GM20000 (cell line): ENCODE results near the gene FBN2.

Experiments used
- DNase-seq: peaks from one replicate; pipeline ENCODE4 v3.0.0; 2012; ENCODE audit warnings: low spot score
- TF ChIP-seq, protein P1 (sequence below): IDR thresholded peaks from 2 replicates; pipeline ENCODE4 v1.5.1; 2012; ENCODE audit warnings: mild to moderate bottlenecking, control low read depth; ENCODE audit errors: extremely low read depth, missing control alignments

Gene FBN2

GRCh38 chr5:128494516-128494915, 43.5 kb downstream of the FBN2 start:
- no peak for DNase-seq
- TF ChIP-seq, protein P1, sequence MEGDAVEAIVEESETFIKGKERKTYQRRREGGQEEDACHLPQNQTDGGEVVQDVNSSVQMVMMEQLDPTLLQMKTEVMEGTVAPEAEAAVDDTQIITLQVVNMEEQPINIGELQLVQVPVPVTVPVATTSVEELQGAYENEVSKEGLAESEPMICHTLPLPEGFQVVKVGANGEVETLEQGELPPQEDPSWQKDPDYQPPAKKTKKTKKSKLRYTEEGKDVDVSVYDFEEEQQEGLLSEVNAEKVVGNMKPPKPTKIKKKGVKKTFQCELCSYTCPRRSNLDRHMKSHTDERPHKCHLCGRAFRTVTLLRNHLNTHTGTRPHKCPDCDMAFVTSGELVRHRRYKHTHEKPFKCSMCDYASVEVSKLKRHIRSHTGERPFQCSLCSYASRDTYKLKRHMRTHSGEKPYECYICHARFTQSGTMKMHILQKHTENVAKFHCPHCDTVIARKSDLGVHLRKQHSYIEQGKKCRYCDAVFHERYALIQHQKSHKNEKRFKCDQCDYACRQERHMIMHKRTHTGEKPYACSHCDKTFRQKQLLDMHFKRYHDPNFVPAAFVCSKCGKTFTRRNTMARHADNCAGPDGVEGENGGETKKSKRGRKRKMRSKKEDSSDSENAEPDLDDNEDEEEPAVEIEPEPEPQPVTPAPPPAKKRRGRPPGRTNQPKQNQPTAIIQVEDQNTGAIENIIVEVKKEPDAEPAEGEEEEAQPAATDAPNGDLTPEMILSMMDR = no peak

DNA sequence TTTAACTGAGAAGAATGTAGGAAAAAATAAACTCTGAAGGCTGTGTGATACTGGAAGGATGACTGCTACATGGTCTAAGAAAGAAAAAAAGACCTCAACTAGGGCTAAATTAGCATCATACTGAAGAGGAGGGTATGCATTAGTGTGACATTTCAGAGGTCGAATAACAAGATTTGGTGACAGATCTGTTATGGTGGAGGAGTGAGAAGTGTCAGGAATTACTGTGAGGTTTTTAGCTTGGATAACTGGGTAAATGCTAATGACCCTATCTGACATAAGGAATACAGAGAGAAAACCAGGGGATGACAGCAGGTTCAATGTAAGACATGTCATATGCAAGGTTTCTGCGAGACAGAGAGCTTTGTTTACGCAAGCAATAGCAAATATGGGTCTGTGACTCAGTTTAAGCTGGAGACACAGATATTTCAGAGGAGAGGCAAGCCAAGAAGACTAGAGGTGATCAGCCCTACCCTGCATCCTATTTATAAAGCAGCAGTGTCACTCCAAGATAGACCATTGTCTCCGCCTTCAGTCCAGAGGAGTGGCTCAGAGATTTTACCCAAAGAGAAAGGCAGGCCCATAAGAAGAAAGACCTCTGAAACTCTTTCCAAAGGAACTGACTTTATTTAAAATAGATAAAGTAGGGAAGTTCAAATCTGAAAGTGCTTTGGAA, 44.3 kb downstream of the FBN2 start:
- DNase-seq = no peak
- TF ChIP-seq, protein P1 = no peak

DNA sequence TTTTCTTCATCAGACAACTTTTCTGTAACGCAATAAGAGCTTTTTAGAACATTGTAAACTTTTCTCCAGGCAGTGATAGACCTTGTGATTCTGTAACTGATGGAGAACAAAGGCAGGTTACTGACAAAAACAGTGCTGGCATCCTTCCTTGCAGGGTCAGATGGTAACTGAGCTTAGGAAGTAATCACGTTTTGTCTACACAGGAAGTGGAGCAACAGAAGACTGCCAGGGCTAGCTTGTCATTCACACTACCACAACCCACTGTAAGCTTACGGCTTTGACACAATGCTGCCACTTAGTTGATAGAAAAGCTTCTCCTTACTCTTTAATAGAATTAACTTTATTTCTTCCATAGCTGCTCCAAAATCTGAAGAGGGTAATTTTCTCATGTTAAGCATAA, 46.8 kb downstream of the FBN2 start:
- DNase-seq = no peak
- TF ChIP-seq, protein P1 = no peak

GRCh38 chr5:128490761-128491160, 47.3 kb downstream of the FBN2 start:
- DNase-seq = no peak

DNA sequence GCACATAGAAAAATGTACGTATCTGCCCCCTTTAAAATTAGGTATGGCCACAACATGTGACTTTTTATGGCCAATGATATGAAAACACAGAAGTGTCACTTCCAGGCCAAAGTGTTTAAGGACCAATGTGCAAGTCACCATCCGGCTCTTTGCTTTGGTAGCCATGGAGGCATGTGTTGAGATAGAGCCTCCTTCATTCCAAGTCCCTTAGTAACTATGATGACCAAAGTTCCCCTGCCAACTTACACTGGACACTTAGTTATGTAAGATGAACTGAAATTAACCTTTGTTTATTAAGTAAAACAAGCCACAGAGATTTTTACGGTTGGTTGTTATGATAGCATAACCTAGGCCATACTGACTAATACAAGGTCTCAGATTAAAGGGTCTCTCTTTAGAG, 51.0 kb downstream of the FBN2 start:
- no peak for DNase-seq

More at GRCh38 chr5:128490761-128491160, 47.3 kb downstream of the FBN2 start:
- TF ChIP-seq, protein P1 = no peak

DNA sequence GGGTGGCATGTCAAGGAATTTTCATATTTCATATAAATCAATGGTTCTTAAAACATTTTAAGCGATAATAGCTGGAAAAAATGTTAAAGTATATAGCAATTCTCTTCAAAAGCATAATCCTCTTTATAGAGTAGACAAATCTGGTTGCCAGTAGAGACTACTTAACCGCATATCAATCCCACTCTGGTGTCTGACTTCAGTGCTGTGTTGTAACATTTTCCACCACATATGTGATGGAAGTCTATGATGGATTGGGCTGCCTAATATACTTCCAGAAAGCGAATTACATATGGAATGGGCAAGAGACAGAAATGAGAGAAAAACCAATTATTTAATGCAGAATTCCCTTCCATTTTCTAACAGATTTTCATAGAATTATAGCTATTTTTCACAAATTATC, 54.3 kb downstream of the FBN2 start:
- DNase-seq = no peak
- TF ChIP-seq, protein P1 = no peak

More for the DNA sequence above, 51.0 kb downstream of the FBN2 start:
- TF ChIP-seq, protein P1 = no peak

DNA sequence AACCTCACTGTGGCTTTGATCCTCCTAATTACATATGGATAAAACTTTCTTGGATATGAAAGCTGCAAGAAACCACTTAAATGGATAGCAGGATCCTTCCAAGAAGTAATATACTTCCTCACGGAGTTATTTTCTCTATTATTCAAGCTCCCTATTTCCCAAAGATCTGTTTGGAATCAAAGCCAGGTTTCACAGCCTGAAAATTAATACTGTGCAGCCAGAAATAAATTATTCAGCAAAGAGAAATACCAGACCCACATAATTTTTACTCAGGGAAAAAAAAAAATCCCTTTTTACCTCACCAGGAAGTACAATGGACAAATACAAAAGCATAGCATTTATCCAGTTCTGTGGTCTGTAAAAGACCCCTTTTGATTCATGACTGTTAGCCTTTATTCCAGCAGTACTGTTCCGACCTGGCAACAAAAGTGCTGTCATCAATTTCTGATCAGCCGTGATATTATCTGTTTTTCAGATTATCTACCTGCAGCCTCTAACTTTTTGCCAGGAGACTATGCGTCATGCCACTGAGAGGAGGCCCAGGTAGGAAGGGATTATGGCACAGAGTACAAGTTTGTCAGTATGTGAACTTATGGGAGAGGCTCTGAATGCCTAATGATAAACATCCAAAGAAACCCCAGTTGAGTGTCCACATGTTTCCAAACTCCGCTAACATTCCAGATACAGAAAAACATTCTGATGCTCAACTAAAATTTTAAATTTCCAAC, 57.0 kb downstream of the FBN2 start:
- TF ChIP-seq, protein P1 = no peak

More for the DNA sequence above, 57.0 kb downstream of the FBN2 start:
- DNase-seq = no peak
